Neural progenitor cell (in vitro differentiated cells): ENCODE measurements around the gene SYTL2. TPM values are rescaled to one million over a fixed set of nuclear protein-coding genes. Genes with fewer than 3 reads are reported as not detected.

ENCODE experiments used
- DNase-seq: peaks from one replicate; pipeline ENCODE4 v3.0.0-alpha.2; 2016; ENCODE audit warnings: low spot score
- H2AFZ ChIP-seq: fragments of 200-600 bp; sonication (generic); replicated peaks from 2 replicates; pipeline ENCODE4 v1.6.1; 2016; ENCODE audit warnings: antibody characterized with exemption
- H3F3A ChIP-seq: fragments of 200-600 bp; sonication (generic); 2 replicates; pipeline ENCODE4 v1.6.1; 2016; ENCODE audit warnings: antibody characterized with exemption, low read depth
- H3K27ac ChIP-seq: fragments of 200-600 bp; sonication (generic); 2 replicates; pipeline ENCODE4 v1.5.1; 2016; ENCODE audit warnings: mild to moderate bottlenecking
- H3K27me3 ChIP-seq: fragments of 200-600 bp; sonication (generic); 2 replicates; pipeline ENCODE4 v1.6.1; 2016; ENCODE audit warnings: mild to moderate bottlenecking, moderate library complexity
- H3K36me3 ChIP-seq: fragments of 200-600 bp; sonication (generic); 2 replicates; pipeline ENCODE4 v1.5.1; 2016
- H3K4me1 ChIP-seq: fragments of 200-600 bp; sonication (generic); 2 replicates; pipeline ENCODE4 v1.6.1; 2016; ENCODE audit warnings: mixed run types
- H3K4me2 ChIP-seq: fragments of 200-600 bp; sonication (generic); 2 replicates; pipeline ENCODE4 v1.6.1; 2016
- H3K4me3 ChIP-seq: fragments of 200-600 bp; sonication (generic); 2 replicates; pipeline ENCODE4 v1.5.1; 2016
- H3K79me2 ChIP-seq: fragments of 200-600 bp; sonication (generic); 2 replicates; pipeline ENCODE4 v1.6.1; 2016; ENCODE audit warnings: low read depth
- H3K9ac ChIP-seq: fragments of 200-600 bp; sonication (generic); 2 replicates; pipeline ENCODE4 v1.6.1; 2016
- H3K9me3 ChIP-seq: fragments of 200-600 bp; sonication (generic); 2 replicates; pipeline ENCODE4 v1.5.1; 2016; ENCODE audit warnings: low read depth
- H4K20me1 ChIP-seq: fragments of 200-600 bp; sonication (generic); 2 replicates; pipeline ENCODE4 v1.6.1; 2016; ENCODE audit warnings: low read depth
- H3K27ac Mint-ChIP-seq: 3 replicates; pipeline ENCODE4 v1.8.0; 2021; ENCODE audit warnings: mixed read lengths
- H3K27me3 Mint-ChIP-seq: 2 replicates; pipeline ENCODE4 v1.8.0; 2022; ENCODE audit warnings: low read depth, mild to moderate bottlenecking, inconsistent platforms, moderate library complexity, mixed read lengths; ENCODE audit not compliant: insufficient read depth
- H3K36me3 Mint-ChIP-seq: 3 replicates; pipeline ENCODE4 v1.8.0; 2021; ENCODE audit warnings: mixed read lengths
- H3K4me1 Mint-ChIP-seq: 3 replicates; pipeline ENCODE4 v1.8.0; 2021; ENCODE audit warnings: mixed read lengths
- H3K4me3 Mint-ChIP-seq: 3 replicates; pipeline ENCODE4 v1.8.0; 2021; ENCODE audit warnings: mild to moderate bottlenecking, moderate library complexity, mixed read lengths
- H3K9me3 Mint-ChIP-seq: 3 replicates; pipeline ENCODE4 v1.8.0; 2020; ENCODE audit warnings: mixed read lengths
- CTCF ChIP-seq: fragments of 200-600 bp; sonication (generic); IDR thresholded peaks from 2 replicates; pipeline ENCODE4 v1.5.1; 2017; ENCODE audit warnings: antibody characterized with exemption, mild to moderate bottlenecking
- EZH2 ChIP-seq: fragments of 200-600 bp; sonication (generic); IDR thresholded peaks from 2 replicates; pipeline ENCODE4 v1.6.1; 2017; ENCODE audit warnings: antibody characterized with exemption, mild to moderate bottlenecking, moderate library complexity
- EZH2phosphoT487 ChIP-seq: fragments of 200-600 bp; sonication (generic); IDR thresholded peaks from 2 replicates; pipeline ENCODE4 v1.6.1; 2017; ENCODE audit warnings: antibody characterized with exemption
- total RNA-seq: library from RNA; depleted of rRNA; stranded (reverse); fragments of >200 nt; gene quantifications from 2 replicates; pipeline ENCODE4 v1.2.3, GENCODE V29; 2015; ENCODE audit warnings: low replicate concordance

The SYTL2 gene
- total RNA-seq, 1 donor from 2014 or later = 34.1 TPM

- Mint-ChIP-seq H3K27me3 (no peaks in the 10 kb centered on the region), H3K4me1 (no peaks in the 10 kb centered on the region), H3K27ac (no peak overlapping the region), H3K36me3 (no peaks in the 10 kb centered on the region), H3K4me3 (no peak overlapping the region), H3K9me3 (no peaks in the 10 kb centered on the region)
- no peaks in the 10 kb centered on the region for H3K4me1 ChIP-seq
- no peak for DNase-seq
- no peaks in the 10 kb centered on the region for H3K36me3 ChIP-seq
- H3K9ac ChIP-seq = no peak overlapping the region
- no peak overlapping the region for H2AFZ ChIP-seq
- H3K4me3 ChIP-seq = no peak overlapping the region
- H3K27me3 ChIP-seq = no peaks in the 10 kb centered on the region
- no peak overlapping the region for H3K27ac ChIP-seq
- H3K9me3 ChIP-seq = no peaks in the 10 kb centered on the region
- no peaks in the 10 kb centered on the region for H3K79me2 ChIP-seq
- H3F3A ChIP-seq = no peaks in the 10 kb centered on the region
- TF ChIP-seq CTCF (no peak), EZH2 (no peak), EZH2phosphoT487 (no peak)
- H4K20me1 ChIP-seq = no peaks in the 10 kb centered on the region
- H3K4me2 ChIP-seq = no peak overlapping the region
Measured at GRCh38 chr11:85821636-85822035, 10.7 kb upstream of the SYTL2 start.

GRCh38 chr11:85819441-85819840 is 8.5 kb upstream of the SYTL2 start:
- H3K9me3 Mint-ChIP-seq = no peaks in the 10 kb centered on the region
- Histone ChIP-seq H2AFZ (no peak overlapping the region), H3K4me3 (no peak overlapping the region), H3K36me3 (no peaks in the 10 kb centered on the region), H3K27me3 (no peaks in the 10 kb centered on the region), H3K4me2 (no peak overlapping the region), H3K4me1 (no peaks in the 10 kb centered on the region), H3K9ac (no peak overlapping the region), H3K79me2 (no peaks in the 10 kb centered on the region), H4K20me1 (no peaks in the 10 kb centered on the region), H3F3A (no peaks in the 10 kb centered on the region), H3K9me3 (no peaks in the 10 kb centered on the region), H3K27ac (no peak overlapping the region)
- TF ChIP-seq CTCF (no peak), EZH2 (no peak), EZH2phosphoT487 (no peak)
- no peak overlapping the region for H3K27ac Mint-ChIP-seq
- H3K4me1 Mint-ChIP-seq = no peaks in the 10 kb centered on the region
- H3K4me3 Mint-ChIP-seq = no peak overlapping the region
- H3K27me3 Mint-ChIP-seq = no peaks in the 10 kb centered on the region
- DNase-seq = no peak
- no peaks in the 10 kb centered on the region for H3K36me3 Mint-ChIP-seq

GRCh38 chr11:85815186-85815931 is 4.4 kb upstream of the SYTL2 start:
- no peak overlapping the region for H3K4me3 Mint-ChIP-seq

More at GRCh38 chr11:85815186-85815931, 4.4 kb upstream of the SYTL2 start:
- no peak overlapping the region for H3K4me3 ChIP-seq
- no peak overlapping the region for H3K4me2 ChIP-seq
- Mint-ChIP-seq H3K9me3 (no peaks in the 10 kb centered on the region), H3K27me3 (peaks cover 7% of the 10 kb centered on the region), H3K27ac (no peak overlapping the region), H3K4me1 (peaks cover 7% of the 10 kb centered on the region), H3K36me3 (no peaks in the 10 kb centered on the region)
- TF ChIP-seq EZH2 = no peak
- TF ChIP-seq CTCF = no peak
- no peak for TF ChIP-seq EZH2phosphoT487
- no peaks in the 10 kb centered on the region for H3K79me2 ChIP-seq
- H3K27ac ChIP-seq = no peak overlapping the region
- H3F3A ChIP-seq = peaks cover under 1% of the 10 kb centered on the region
- no peaks in the 10 kb centered on the region for H3K9me3 ChIP-seq
- no peaks in the 10 kb centered on the region for H3K36me3 ChIP-seq
- H3K9ac ChIP-seq = no peak overlapping the region
- no peak for DNase-seq
- H3K27me3 ChIP-seq = peaks cover 30% of the 10 kb centered on the region
- H2AFZ ChIP-seq = no peak overlapping the region
- peaks cover under 1% of the 10 kb centered on the region for H3K4me1 ChIP-seq
- H4K20me1 ChIP-seq = no peaks in the 10 kb centered on the region
